Measurements from ENCODE around the gene KLK7. TPM values are rescaled to one million over a fixed set of nuclear protein-coding genes. Genes with fewer than 3 reads are reported as not detected.

KLK7 gene
- total and polyA plus RNA-seq, 2 donors (not counting 3 experiments of a cell fraction or from before 2014, with no cell fraction given): not detected

- no peaks in the 10 kb centered on the region for H4K20me1 ChIP-seq (replicated peaks; ENCODE audit: control insufficient read depth, extremely low read depth, insufficient read depth, low read length)
- POLR2A ChIA-PET: no interaction called here
- no TSS peak for BruUV-seq (replicated peaks)
- dilution Hi-C loops (cut with MboI; ENCODE audit: extremely low pct_ligation_motif_present, low sequenced_read_pairs): no loop called here
- H3K27ac ChIP-seq (ENCODE audit: insufficient read depth, low read depth, low read length): no peak overlapping the region
- DNase-seq (ENCODE audit: low read depth, low spot score): no peak
- no peak overlapping the region for H2AFZ ChIP-seq (ENCODE audit: low read depth, low read length)
- no peak overlapping the region for H3K4me3 ChIP-seq (replicated peaks in 1 of 3; ENCODE audit: insufficient read depth in 1 of 3, low read depth in 1 of 3, low read length in 3 of 3)
- H3K27me3 ChIP-seq (ENCODE audit: control insufficient read depth in 2 of 2, insufficient read depth in 2 of 2, low read length in 2 of 2): peaks cover 0 to 2% of the 10 kb centered on the region in 2 experiments
- TF ChIP-seq POLR2A (IDR thresholded peaks at IDR 0.05; ENCODE audit: low read depth, low read length) (no peak), MYC (IDR thresholded peaks at IDR 0.05; ENCODE audit: low read depth, low read length) (no peak), EZH2 (IDR thresholded peaks at IDR 0.05; ENCODE audit: borderline replicate concordance, low read depth, low read length, severe bottlenecking) (no peak), MAX (IDR thresholded peaks at IDR 0.05; ENCODE audit: insufficient read depth, insufficient read length) (no peak), JUN (IDR thresholded peaks at IDR 0.05; ENCODE audit: borderline replicate concordance, insufficient read depth, insufficient read length, low read depth) (no peak), POLR2AphosphoS5 (IDR thresholded peaks at IDR 0.05; ENCODE audit: insufficient read depth, low read depth, low read length) (no peak), FOS (IDR thresholded peaks at IDR 0.05; ENCODE audit: borderline replicate concordance, insufficient read depth, low read length) (no peak), GATA2 (IDR thresholded peaks at IDR 0.05; ENCODE audit: insufficient read depth, insufficient read length, low read depth, low read length) (no peak)
- TF ChIP-seq, protein P1, sequence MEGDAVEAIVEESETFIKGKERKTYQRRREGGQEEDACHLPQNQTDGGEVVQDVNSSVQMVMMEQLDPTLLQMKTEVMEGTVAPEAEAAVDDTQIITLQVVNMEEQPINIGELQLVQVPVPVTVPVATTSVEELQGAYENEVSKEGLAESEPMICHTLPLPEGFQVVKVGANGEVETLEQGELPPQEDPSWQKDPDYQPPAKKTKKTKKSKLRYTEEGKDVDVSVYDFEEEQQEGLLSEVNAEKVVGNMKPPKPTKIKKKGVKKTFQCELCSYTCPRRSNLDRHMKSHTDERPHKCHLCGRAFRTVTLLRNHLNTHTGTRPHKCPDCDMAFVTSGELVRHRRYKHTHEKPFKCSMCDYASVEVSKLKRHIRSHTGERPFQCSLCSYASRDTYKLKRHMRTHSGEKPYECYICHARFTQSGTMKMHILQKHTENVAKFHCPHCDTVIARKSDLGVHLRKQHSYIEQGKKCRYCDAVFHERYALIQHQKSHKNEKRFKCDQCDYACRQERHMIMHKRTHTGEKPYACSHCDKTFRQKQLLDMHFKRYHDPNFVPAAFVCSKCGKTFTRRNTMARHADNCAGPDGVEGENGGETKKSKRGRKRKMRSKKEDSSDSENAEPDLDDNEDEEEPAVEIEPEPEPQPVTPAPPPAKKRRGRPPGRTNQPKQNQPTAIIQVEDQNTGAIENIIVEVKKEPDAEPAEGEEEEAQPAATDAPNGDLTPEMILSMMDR (IDR thresholded peaks at IDR 0.05; ENCODE audit: extremely low read depth in 1 of 2, insufficient read depth in 1 of 2, low read depth in 1 of 2, low read length in 2 of 2): no peak
- no peaks in the 10 kb centered on the region for H3K9me3 ChIP-seq (replicated peaks; ENCODE audit: control insufficient read depth, insufficient read depth, low read length)
- no peak overlapping the region for H3K9ac ChIP-seq (replicated peaks; ENCODE audit: extremely low read depth, insufficient read depth, low read length)
- CTCF ChIA-PET: interaction anchor here (0.7 kb wide), 1 partner anchor 376 kb away, joined by 3 read pairs; no protein-coding TSS in a partner anchor
- intact Hi-C loops (cut with micrococcal nuclease): no loop called here
- H3K4me1 ChIP-seq (ENCODE audit: control insufficient read depth, extremely low read depth, insufficient read depth, low read length): no peaks in the 10 kb centered on the region
- FAIRE-seq: no peak
- no peaks in the 10 kb centered on the region for H3K9me1 ChIP-seq (replicated peaks; ENCODE audit: control insufficient read depth, extremely low read depth, insufficient read depth, low read length)
- H3K79me2 ChIP-seq (ENCODE audit: control insufficient read depth, insufficient read depth, low read length): no peaks in the 10 kb centered on the region
- H3K36me3 ChIP-seq (ENCODE audit: control insufficient read depth in 2 of 2, extremely low read depth in 1 of 2, insufficient read depth in 2 of 2, low read length in 2 of 2): no peaks in the 10 kb centered on the region
- H3K4me2 ChIP-seq (ENCODE audit: insufficient read depth, low read length): no peak overlapping the region
Observed at GRCh38 chr19:50932018-50932689, 51.6 kb downstream of the KLK7 start.

Data from endothelial cell of umbilical vein (primary cell).